Liver (tissue), 9 donors: ENCODE data around the gene AHSG. TPM values are rescaled to one million over a fixed set of nuclear protein-coding genes. Genes with fewer than 3 reads are reported as not detected.

Source experiments
- DNase-seq: peaks from one replicate; pipeline ENCODE4 v3.0.0-alpha.2; 2017; ENCODE audit warnings: low spot score
- H3K27ac ChIP-seq, 2 donors: one replicate each; pipeline ENCODE4 v1.7.0; 2013; ENCODE audit warnings: inconsistent platforms in 2 of 2, low read length in 2 of 2, control low read depth in 1 of 2, low read depth in 1 of 2, mild to moderate bottlenecking in 1 of 2
- H3K27me3 ChIP-seq, 4 donors: one replicate each; pipeline versions ENCODE4 v1.6.1 to v1.7.0; 2013; ENCODE audit warnings: low read length in 3 of 4, inconsistent platforms in 1 of 4, mild to moderate bottlenecking in 1 of 4, moderate library complexity in 1 of 4; ENCODE audit not compliant: control insufficient read depth in 4 of 4, insufficient read depth in 4 of 4
- H3K36me3 ChIP-seq, 4 donors: one replicate each; pipeline versions ENCODE4 v1.6.1 to v1.7.0; 2013; ENCODE audit warnings: low read length in 3 of 4, mild to moderate bottlenecking in 3 of 4, low read depth in 1 of 4, moderate library complexity in 1 of 4; ENCODE audit not compliant: control insufficient read depth in 4 of 4, insufficient read depth in 3 of 4
- H3K4me1 ChIP-seq, 4 donors: one replicate each; pipeline versions ENCODE4 v1.6.1 to v1.7.0; 2013; ENCODE audit warnings: low read length in 3 of 4, mild to moderate bottlenecking in 3 of 4, moderate library complexity in 1 of 4; ENCODE audit not compliant: control insufficient read depth in 4 of 4, insufficient read depth in 4 of 4
- H3K4me3 ChIP-seq, 3 donors: one replicate each; pipeline versions ENCODE4 v1.6.1 to v1.7.0; 2013; ENCODE audit warnings: low read length in 3 of 3, control low read depth in 1 of 3, low read depth in 1 of 3, mild to moderate bottlenecking in 1 of 3
- H3K9ac ChIP-seq, 2 donors: one replicate each; pipeline ENCODE4 v1.7.0; 2013; ENCODE audit warnings: low read length in 2 of 2, mild to moderate bottlenecking in 2 of 2, moderate library complexity in 2 of 2, control low read depth in 1 of 2, low read depth in 1 of 2
- H3K9me3 ChIP-seq, 4 donors: one replicate each; pipeline versions ENCODE4 v1.6.1 to v1.7.0; 2013; ENCODE audit warnings: low read length in 3 of 4; ENCODE audit not compliant: control insufficient read depth in 4 of 4
- ATF3 ChIP-seq: IDR thresholded peaks from 2 replicates; pipeline ENCODE4 v1.6.1; 2016; ENCODE audit warnings: antibody characterized with exemption
- EGR1 ChIP-seq, 2 donors: IDR thresholded peaks; 2 replicates each; pipeline ENCODE4 v1.6.1; 2016 to 2018; ENCODE audit warnings: antibody characterized with exemption in 2 of 2, low read depth in 2 of 2
- FOXA1 ChIP-seq: IDR thresholded peaks from 2 replicates; pipeline ENCODE4 v1.6.1; 2016; ENCODE audit warnings: antibody characterized with exemption
- FOXA2 ChIP-seq: IDR thresholded peaks from 2 replicates; pipeline ENCODE4 v1.6.1; 2016; ENCODE audit warnings: antibody characterized with exemption
- GABPA ChIP-seq, 2 donors: IDR thresholded peaks in 1 of 2; conservative IDR thresholded peaks in 1 of 2; 2 replicates each; pipeline ENCODE4 v1.6.1; 2016; ENCODE audit warnings: antibody characterized with exemption in 2 of 2, mild to moderate bottlenecking in 1 of 2, moderate library complexity in 1 of 2
- HNF4A ChIP-seq, 2 donors: conservative IDR thresholded peaks; 2 replicates each; pipeline ENCODE4 v1.6.1; 2016; ENCODE audit warnings: antibody characterized with exemption in 2 of 2, mild to moderate bottlenecking in 2 of 2
- HNF4G ChIP-seq: IDR thresholded peaks from 2 replicates; pipeline ENCODE4 v1.6.1; 2016; ENCODE audit warnings: antibody characterized with exemption
- JUND ChIP-seq, 2 donors: IDR thresholded peaks; 2 replicates each; pipeline ENCODE4 v1.6.1; 2016; ENCODE audit warnings: antibody characterized with exemption in 2 of 2
- NR2F2 ChIP-seq: IDR thresholded peaks from 2 replicates; pipeline ENCODE4 v1.6.1; 2016; ENCODE audit warnings: antibody characterized with exemption
- RAD21 ChIP-seq, 2 donors: IDR thresholded peaks; 2 replicates each; pipeline ENCODE4 v1.6.1; 2016; ENCODE audit warnings: antibody characterized with exemption in 2 of 2, mild to moderate bottlenecking in 2 of 2
- RXRA ChIP-seq, 2 donors: IDR thresholded peaks; 2 replicates each; pipeline ENCODE4 v1.6.1; 2017 to 2018; ENCODE audit warnings: antibody characterized with exemption in 2 of 2, mild to moderate bottlenecking in 1 of 2
- SP1 ChIP-seq: IDR thresholded peaks from 2 replicates; pipeline ENCODE4 v1.6.1; 2018; ENCODE audit warnings: antibody characterized with exemption, mild to moderate bottlenecking
- TAF1 ChIP-seq: conservative IDR thresholded peaks from 2 replicates; pipeline ENCODE4 v1.6.1; 2016; ENCODE audit warnings: antibody characterized with exemption, mild to moderate bottlenecking
- YY1 ChIP-seq: IDR thresholded peaks from 2 replicates; pipeline ENCODE4 v1.6.1; 2016; ENCODE audit warnings: antibody characterized with exemption, mild to moderate bottlenecking
- WGBS: extraction: QIAGEN DNeasy Blood & Tissue Kit; methylation state at CpG from one replicate; pipeline ENCODE4 v1.1.7; 2013; 5-methylcytosine and 5-hydroxymethylcytosine counted together
- polyA plus RNA-seq, 2 donors: library from polyadenylated mRNA; stranded (reverse) in 1 of 2; unstranded in 1 of 2; fragments of 200-250 nt in 1 of 2; fragments of >200 nt in 1 of 2; fragmentation: Nextera tagmentation in 1 of 2; extraction: Ambion mirVana in 1 of 2; gene quantifications; one replicate each; pipeline versions ENCODE4 v1.2.1 to v1.2.3, GENCODE V29; 2013 to 2015
- total RNA-seq, 2 donors: library from RNA; depleted of rRNA; stranded (reverse); fragments of >200 nt; gene quantifications; one replicate each; pipeline ENCODE4 v1.2.3, GENCODE V29; 2014
- TF ChIP-seq, protein P1 (sequence below): IDR thresholded peaks from 2 replicates; pipeline ENCODE4 v1.6.1; 2016; ENCODE audit warnings: antibody characterized with exemption
- TF ChIP-seq, protein P2 (sequence below): IDR thresholded peaks from 2 replicates; pipeline ENCODE4 v1.6.1; 2016; ENCODE audit warnings: antibody characterized with exemption
- TF ChIP-seq, protein P3 (sequence below): fragments of 150-350 bp; IDR thresholded peaks from 2 replicates; pipeline ENCODE4 v1.5.1; 2017; ENCODE audit warnings: improper control_type of control experiment, low read depth, low read length; ENCODE audit not compliant: missing input control
- TF ChIP-seq, protein P4 (sequence below): IDR thresholded peaks from 2 replicates; pipeline ENCODE4 v1.6.1; 2016; ENCODE audit warnings: antibody characterized with exemption, mild to moderate bottlenecking
- donor health status: healthy.
- donor health status: healthy.
- donor health status: healthy.
- donor health status: healthy.
- donor health status: healthy.

Gene AHSG
- total and polyA plus RNA-seq, 4 donors, result 965 to 4,470 (median 2,050) TPM

- Histone ChIP-seq H3K27ac (peak overlapping the region; percentile 64 to 94), H3K4me1 (peaks cover 0 to 31% (median 17%) of the 10 kb centered on the region in 4 donors), H3K4me3 (no peak overlapping the region), H3K36me3 (peaks cover 2 to 35% (median 18%) of the 10 kb centered on the region in 4 donors), H3K27me3 (no peaks in the 10 kb centered on the region), H3K9ac (no peak overlapping the region), H3K9me3 (no peaks in the 10 kb centered on the region)
- 61% methylated on average over 6 of the region's 6 CpGs for WGBS
- TF ChIP-seq GABPA (IDR thresholded peaks at IDR 0.05 in 1 of 2, conservative IDR thresholded peaks at IDR 0.05 in 1 of 2), result no peak
- no peak for TF ChIP-seq EGR1 (IDR thresholded peaks at IDR 0.05; ENCODE audit: low read depth in 2 of 2)
- TF ChIP-seq YY1, result no peak
- TF ChIP-seq FOXA2, result no peak
- TF ChIP-seq, protein P1, sequence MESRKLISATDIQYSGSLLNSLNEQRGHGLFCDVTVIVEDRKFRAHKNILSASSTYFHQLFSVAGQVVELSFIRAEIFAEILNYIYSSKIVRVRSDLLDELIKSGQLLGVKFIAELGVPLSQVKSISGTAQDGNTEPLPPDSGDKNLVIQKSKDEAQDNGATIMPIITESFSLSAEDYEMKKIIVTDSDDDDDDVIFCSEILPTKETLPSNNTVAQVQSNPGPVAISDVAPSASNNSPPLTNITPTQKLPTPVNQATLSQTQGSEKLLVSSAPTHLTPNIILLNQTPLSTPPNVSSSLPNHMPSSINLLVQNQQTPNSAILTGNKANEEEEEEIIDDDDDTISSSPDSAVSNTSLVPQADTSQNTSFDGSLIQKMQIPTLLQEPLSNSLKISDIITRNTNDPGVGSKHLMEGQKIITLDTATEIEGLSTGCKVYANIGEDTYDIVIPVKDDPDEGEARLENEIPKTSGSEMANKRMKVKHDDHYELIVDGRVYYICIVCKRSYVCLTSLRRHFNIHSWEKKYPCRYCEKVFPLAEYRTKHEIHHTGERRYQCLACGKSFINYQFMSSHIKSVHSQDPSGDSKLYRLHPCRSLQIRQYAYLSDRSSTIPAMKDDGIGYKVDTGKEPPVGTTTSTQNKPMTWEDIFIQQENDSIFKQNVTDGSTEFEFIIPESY, result no peak
- no peak for TF ChIP-seq HNF4A (conservative IDR thresholded peaks at IDR 0.05)
- TF ChIP-seq TAF1, result no peak
- TF ChIP-seq, protein P2, sequence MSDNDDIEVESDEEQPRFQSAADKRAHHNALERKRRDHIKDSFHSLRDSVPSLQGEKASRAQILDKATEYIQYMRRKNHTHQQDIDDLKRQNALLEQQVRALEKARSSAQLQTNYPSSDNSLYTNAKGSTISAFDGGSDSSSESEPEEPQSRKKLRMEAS, result no peak
- no peak for TF ChIP-seq FOXA1
- no peak for TF ChIP-seq JUND (IDR thresholded peaks at IDR 0.05)
- no peak for TF ChIP-seq RXRA (IDR thresholded peaks at IDR 0.05)
- TF ChIP-seq RAD21 (IDR thresholded peaks at IDR 0.05), result no peak
- TF ChIP-seq NR2F2, result no peak
- TF ChIP-seq SP1, result no peak
- TF ChIP-seq, protein P3, sequence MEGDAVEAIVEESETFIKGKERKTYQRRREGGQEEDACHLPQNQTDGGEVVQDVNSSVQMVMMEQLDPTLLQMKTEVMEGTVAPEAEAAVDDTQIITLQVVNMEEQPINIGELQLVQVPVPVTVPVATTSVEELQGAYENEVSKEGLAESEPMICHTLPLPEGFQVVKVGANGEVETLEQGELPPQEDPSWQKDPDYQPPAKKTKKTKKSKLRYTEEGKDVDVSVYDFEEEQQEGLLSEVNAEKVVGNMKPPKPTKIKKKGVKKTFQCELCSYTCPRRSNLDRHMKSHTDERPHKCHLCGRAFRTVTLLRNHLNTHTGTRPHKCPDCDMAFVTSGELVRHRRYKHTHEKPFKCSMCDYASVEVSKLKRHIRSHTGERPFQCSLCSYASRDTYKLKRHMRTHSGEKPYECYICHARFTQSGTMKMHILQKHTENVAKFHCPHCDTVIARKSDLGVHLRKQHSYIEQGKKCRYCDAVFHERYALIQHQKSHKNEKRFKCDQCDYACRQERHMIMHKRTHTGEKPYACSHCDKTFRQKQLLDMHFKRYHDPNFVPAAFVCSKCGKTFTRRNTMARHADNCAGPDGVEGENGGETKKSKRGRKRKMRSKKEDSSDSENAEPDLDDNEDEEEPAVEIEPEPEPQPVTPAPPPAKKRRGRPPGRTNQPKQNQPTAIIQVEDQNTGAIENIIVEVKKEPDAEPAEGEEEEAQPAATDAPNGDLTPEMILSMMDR, result no peak
- DNase-seq, result no peak
Observed at GRCh38 chr3:186668426-186668825, 55.6 kb downstream of the AHSG start.

GRCh38 chr3:186669378-186670084 lies 56.7 kb downstream of the AHSG start:
- DNase-seq, result no peak
- Histone ChIP-seq H3K4me1 (peaks cover 0 to 24% (median 14%) of the 10 kb centered on the region in 4 donors), H3K36me3 (peaks cover 2 to 46% (median 28%) of the 10 kb centered on the region in 4 donors), H3K4me3 (no peak overlapping the region), H3K27ac (no peak overlapping the region), H3K9me3 (no peaks in the 10 kb centered on the region), H3K27me3 (no peaks in the 10 kb centered on the region), H3K9ac (no peak overlapping the region)
- WGBS, result 88% methylated on average over 2 of the region's 2 CpGs
- no peak for TF ChIP-seq HNF4G
- TF ChIP-seq FOXA1, result no peak
- TF ChIP-seq FOXA2, result no peak
- TF ChIP-seq RAD21 (IDR thresholded peaks at IDR 0.05), result no peak
- TF ChIP-seq RXRA (IDR thresholded peaks at IDR 0.05), result no peak
- no peak for TF ChIP-seq SP1
- no peak for TF ChIP-seq GABPA (IDR thresholded peaks at IDR 0.05 in 1 of 2, conservative IDR thresholded peaks at IDR 0.05 in 1 of 2)
- TF ChIP-seq, protein P4, sequence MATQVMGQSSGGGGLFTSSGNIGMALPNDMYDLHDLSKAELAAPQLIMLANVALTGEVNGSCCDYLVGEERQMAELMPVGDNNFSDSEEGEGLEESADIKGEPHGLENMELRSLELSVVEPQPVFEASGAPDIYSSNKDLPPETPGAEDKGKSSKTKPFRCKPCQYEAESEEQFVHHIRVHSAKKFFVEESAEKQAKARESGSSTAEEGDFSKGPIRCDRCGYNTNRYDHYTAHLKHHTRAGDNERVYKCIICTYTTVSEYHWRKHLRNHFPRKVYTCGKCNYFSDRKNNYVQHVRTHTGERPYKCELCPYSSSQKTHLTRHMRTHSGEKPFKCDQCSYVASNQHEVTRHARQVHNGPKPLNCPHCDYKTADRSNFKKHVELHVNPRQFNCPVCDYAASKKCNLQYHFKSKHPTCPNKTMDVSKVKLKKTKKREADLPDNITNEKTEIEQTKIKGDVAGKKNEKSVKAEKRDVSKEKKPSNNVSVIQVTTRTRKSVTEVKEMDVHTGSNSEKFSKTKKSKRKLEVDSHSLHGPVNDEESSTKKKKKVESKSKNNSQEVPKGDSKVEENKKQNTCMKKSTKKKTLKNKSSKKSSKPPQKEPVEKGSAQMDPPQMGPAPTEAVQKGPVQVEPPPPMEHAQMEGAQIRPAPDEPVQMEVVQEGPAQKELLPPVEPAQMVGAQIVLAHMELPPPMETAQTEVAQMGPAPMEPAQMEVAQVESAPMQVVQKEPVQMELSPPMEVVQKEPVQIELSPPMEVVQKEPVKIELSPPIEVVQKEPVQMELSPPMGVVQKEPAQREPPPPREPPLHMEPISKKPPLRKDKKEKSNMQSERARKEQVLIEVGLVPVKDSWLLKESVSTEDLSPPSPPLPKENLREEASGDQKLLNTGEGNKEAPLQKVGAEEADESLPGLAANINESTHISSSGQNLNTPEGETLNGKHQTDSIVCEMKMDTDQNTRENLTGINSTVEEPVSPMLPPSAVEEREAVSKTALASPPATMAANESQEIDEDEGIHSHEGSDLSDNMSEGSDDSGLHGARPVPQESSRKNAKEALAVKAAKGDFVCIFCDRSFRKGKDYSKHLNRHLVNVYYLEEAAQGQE, result no peak
- no peak for TF ChIP-seq YY1
- TF ChIP-seq, protein P1, result no peak
- no peak for TF ChIP-seq EGR1 (IDR thresholded peaks at IDR 0.05; ENCODE audit: low read depth in 2 of 2)
- no peak for TF ChIP-seq NR2F2
- TF ChIP-seq JUND (IDR thresholded peaks at IDR 0.05), result no peak
- TF ChIP-seq TAF1, result no peak
- TF ChIP-seq HNF4A (conservative IDR thresholded peaks at IDR 0.05), result no peak
- TF ChIP-seq ATF3, result no peak
